ENCODE measurements around the gene CEP250.
"Not testable (repeated sequence)": the region's sequence is repeated elsewhere in the genome, so short reads cannot be mapped to it uniquely, and the experiment has no call there.

Gene CEP250

DNA sequence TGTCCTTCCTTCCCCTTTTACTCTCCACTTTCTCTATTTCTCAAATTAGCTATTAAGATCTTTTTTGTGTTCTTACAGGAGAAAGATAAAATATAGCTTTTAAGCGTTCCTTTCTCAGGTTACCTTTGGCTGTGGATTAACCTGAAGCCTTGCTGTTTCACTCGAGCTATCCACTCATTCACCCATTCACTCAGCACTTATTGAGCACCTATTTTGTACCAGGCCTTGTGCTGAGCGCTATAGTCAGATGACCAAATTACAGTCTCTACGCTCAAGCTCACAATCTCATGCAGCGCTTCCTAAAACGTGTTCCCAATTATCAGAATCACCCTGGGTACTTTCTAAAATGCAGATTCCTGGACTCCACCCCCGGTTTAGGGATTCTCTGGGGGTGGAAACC, 1.8 kb upstream of the CEP250 start:
- no peak for DNase-seq

GRCh38 chr20:35456700-35457099, 1.3 kb downstream of the CEP250 start:
- DNase-seq, result not testable (repeated sequence)

- DNase-seq, result not testable (repeated sequence)
Measured at GRCh38 chr20:35457539-35457938, 2.1 kb downstream of the CEP250 start.

GRCh38 chr20:35458388-35458787, 3.0 kb downstream of the CEP250 start:
- DNase-seq, result no peak

- no peak for DNase-seq
Measured at GRCh38 chr20:35461620-35462019, 6.2 kb downstream of the CEP250 start.

GRCh38 chr20:35462351-35462750, 7.0 kb downstream of the CEP250 start:
- DNase-seq, result peak; percentile 71

DNA sequence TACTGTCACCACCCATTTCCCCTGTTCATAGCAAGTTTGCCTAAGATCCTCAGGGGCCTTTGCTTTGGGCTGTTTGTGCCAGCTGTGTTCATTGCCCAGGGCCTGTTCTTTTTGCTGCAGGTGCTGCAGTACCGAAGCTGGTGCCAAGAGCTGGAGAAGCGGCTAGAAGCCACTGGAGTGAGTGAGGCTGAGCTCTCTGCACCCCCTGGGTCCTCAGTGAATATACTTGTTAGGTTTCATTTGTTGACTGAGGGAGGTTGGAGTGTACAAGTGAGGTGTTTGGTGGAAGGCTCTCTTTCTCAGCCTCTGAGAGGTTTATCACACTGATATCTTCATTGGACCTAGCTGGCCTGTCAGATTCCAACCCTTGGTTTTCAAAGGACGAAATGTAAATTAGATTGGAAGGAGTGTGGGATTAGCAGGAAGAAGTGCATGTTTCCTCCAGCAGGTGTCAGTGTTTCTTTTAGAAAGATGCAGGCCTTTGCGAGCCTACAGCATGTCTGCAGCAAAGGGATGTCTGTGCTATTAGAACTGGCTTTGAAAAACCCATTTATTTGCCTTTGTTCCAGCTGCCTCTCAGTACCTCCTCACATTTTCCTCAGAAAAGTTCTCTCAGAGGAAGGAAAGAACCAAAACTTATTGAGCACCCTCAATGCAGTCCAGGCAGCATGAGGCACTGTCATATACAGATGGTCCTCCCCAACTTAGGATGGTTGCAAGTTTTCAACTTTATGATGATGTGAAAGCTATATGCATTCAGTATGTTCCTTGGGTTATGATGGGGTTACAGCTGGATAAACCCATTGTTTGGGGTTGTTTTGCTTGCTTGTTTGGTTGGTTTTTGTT, 8.3 kb downstream of the CEP250 start:
- peak; percentile 58 for DNase-seq

GRCh38 chr20:35465976-35466375, 10.6 kb downstream of the CEP250 start:
- no peak for DNase-seq

- DNase-seq, result no peak
Measured at GRCh38 chr20:35466856-35467255, 11.5 kb downstream of the CEP250 start.

DNA sequence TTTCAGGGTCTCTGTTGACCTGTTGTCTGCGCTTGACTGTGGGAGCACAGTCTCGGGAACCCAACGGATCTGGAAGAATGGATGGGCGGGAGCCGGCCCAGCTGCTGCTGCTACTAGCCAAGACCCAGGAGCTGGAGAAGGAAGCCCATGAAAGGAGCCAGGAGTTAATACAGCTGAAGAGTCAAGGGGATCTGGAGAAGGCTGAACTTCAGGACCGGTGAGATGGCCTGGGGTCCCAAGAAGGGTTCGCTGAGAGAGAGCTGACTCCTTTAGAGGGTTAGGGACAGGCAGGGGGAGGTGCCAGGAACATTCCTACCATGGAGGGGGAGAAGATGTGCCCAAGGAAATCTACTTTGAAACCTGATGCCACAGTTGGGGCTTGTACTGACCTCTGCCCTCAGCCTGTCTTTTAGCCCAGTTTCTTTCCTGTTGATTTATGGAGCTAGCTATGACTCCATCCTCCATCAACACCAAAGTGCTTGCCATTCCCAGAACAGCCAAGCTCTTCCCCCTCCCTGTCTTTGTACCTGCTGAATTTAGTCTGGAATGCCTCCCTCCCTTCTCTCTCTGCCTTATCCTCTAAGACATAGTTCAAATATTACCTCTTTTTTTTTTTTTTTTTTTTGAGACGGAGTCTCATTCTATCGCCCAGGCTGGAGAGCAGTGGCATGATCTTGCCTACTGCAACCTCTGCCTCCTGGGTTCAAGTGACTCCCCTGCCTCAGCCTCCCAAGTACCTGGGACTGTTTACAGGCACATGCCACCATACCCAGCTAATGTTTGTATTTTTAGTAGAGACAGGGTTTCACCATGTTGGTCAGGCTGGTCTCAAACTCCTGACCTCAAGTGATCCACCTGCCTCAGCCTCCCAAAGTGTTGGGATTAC, 12.2 kb downstream of the CEP250 start:
- no peak for DNase-seq

DNA sequence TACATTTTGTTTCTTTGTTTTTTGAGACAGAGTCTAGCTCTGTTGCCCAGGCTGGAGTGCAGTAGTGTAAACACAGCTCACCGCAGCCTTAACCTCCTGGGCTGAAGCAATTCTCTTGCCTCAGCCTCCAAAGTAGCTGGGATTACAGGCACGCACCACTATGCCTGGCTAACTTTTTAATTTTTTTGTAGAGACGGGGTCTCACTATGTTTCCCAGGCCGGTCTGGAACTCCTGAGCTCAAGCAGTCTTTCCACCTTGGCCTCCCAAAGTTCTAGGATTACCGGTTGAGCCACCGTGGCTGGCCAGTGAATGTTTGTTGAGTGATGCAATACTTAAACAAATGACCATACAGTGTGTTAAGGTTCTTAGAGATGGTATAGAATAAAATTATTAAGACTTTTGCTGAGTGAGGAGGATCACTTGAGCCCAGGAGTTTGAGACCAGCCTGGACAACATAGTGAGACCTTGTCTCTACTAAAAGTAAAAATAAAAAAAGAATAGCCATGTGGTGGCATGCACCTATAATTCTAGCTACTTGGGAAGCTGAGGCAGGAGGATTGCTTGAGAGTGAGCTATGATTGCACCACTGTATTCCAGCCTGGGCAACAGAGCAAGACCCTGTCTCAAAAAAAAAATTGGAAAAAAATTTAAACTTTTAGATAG, 13.4 kb downstream of the CEP250 start:
- no peak for DNase-seq

- no peak for DNase-seq
Measured at GRCh38 chr20:35472209-35472608, 16.8 kb downstream of the CEP250 start.

- no peak for DNase-seq
Measured at GRCh38 chr20:35473684-35474083, 18.3 kb downstream of the CEP250 start.

- no peak for DNase-seq
Measured at GRCh38 chr20:35474303-35474871, 19.0 kb downstream of the CEP250 start.

DNA sequence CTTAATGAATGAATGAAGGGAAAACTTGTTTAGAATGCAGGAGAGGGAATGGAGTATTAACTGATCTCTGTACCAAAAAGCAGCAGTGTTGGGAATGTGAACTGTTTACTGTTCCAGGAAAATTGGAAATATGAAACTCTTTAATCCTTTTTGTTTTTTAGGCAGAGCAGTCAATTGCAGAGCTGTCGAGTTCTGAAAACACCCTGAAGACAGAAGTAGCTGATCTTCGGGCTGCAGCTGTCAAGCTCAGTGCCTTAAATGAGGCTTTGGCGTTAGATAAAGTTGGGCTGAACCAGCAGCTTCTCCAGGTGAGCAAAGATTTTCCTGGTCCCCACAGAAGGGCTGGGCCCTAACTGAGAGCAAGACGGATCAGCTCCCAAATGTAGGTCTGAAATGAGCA, 20.9 kb downstream of the CEP250 start:
- no peak for DNase-seq

DNA sequence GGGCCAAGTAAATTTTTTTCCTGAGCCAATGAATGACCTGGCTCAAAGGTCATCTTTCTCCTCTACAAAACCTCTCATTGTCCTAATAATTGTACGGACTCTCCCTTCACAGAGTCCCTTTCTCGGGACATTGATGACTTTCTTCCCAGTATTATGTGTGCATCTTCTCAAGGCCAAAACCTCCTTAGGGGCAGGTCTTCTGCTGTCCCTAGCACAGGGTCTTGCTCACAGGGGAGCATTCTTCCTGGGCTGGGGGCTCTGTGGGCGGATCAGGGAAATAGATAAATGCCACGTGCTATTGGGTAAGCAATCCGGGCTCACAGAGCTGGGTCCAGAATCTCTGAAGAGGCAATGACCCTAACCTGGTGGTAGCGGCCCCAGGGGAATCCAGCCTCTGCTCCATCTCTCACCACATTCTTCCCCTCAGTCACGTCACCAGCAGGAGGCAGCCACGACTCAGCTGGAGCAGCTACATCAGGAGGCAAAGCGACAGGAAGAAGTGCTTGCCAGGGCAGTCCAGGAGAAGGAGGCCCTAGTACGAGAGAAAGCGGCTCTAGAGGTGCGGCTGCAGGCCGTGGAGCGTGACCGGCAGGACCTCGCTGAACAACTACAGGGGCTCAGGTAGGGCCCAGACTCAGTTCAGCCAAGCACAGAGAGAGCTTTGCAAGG, 23.5 kb downstream of the CEP250 start:
- DNase-seq, result no peak

DNA sequence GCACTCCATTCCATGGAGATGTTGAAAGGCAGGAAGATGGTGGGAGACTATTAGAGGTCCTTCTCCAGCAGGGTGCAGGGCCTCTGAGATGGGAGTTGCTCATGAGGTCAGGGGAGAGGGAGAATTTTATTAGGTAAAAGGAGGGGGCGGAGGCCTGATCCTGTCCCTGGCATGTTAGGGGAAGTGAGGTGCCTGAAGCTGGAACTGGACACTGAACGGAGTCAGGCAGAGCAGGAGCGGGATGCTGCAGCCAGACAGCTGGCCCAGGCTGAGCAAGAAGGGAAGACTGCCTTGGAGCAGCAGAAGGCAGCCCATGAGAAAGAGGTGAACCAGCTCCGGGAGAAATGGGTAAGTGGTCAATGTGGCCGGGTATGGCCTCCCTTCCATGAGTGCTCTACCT, 24.4 kb downstream of the CEP250 start:
- no peak for DNase-seq

- no peak for DNase-seq
Measured at GRCh38 chr20:35487479-35487878, 32.1 kb downstream of the CEP250 start.

DNA sequence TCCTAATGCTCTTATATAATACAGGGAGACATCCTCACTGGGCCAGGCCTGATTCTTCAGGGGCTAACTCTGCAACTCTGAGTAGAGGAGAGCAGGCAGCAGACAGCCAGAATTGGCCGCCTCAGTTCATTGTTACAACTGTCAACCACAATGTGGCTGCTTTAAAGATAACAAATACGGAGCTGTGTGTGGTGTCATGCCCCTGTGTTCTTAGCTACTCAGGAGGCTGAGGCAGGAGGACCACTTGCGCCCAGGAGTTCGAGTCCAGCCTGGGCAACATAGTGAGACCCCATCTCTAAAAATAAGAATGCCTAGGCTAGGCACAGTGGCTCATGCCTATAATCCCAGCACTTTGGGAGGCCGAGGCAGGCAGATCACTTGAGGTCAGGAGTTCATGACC, 34.3 kb downstream of the CEP250 start:
- no peak for DNase-seq

- DNase-seq, result no peak
Measured at GRCh38 chr20:35490736-35491181, 35.4 kb downstream of the CEP250 start.

DNA sequence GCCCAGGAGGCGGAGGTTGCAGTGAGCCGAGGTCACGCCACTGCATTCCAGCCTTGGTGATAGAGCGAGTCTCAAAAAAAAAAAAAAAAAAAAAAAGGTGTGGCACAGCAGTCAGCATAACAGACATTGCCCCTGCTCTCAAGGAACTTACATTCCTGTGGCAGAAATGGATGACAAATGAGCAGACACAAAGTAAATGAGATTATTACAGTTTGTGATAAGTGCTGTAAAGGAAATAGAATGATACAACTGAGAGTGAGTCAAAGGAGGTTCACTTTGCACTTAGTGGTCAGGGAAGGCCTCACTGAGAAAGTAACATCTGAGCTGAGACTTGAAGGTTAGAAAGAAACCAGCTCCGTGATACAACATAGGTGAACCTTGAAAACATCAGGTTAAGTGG, 36.4 kb downstream of the CEP250 start:
- no peak for DNase-seq

DNA sequence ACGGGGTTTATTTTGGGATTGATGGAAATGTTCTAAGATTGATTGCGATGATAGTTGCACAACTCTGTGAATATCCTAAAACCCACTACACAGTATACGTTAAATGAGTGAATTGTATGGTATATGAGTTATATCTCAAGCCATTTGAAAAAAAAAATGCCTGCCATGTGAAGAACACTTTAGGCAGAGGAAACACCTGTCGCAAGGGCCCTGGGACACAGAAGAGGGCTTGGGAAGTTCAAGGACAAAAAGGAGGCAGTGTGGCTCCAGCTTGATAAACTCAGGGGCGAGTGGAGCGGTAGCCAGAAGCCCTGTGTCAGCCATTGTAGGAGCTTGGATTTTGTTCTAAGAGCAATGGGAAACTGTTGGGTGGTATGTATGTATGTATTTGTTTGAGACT, 37.0 kb downstream of the CEP250 start:
- no peak for DNase-seq

Data from DMS 273 treated with DMSO at 0.1 percent for 48 hours (cell line).